GM12878 (cell line): ENCODE measurements around the gene TP73. TPM values are rescaled to one million over a fixed set of nuclear protein-coding genes. Genes with fewer than 3 reads are reported as not detected.
"Not testable (repeated sequence)": the region's sequence is repeated elsewhere in the genome, so short reads cannot be mapped to it uniquely, and the experiment has no call there.

Experiments
- ATAC-seq: fragments of 200-7000 bp; cut with Tn5 transposase; 3 replicates; pipeline ENCODE4 v1.9.1; 2020; ENCODE audit warnings: mild to moderate bottlenecking, moderate library complexity
- BruUV-seq: library from RNA; stranded (reverse); fragments of 400-500 nt; replicated peaks from 2 replicates; lab custom pipeline; 2021; lab: Mats Ljungman, UMichigan
- CTCF ChIA-PET: fragments of 300-600 bp; sonication (Branson Sonifier 250); formaldehyde crosslinking; extraction: SDS; loops from one replicate; lab custom pipeline; 2021; ENCODE audit warnings: inconsistent platforms; lab: Yijun Ruan, JAX
- POLR2A ChIA-PET: fragments of 350-600 bp; formaldehyde crosslinking; extraction: SDS; loops from one replicate; lab custom pipeline; 2021; ENCODE audit warnings: inconsistent platforms; lab: Charles Lee
- RAD21 ChIA-PET: fragments of 300-600 bp; sonication (Branson Sonifier 250); formaldehyde crosslinking; loops from one replicate; lab custom pipeline; 2023; ENCODE audit warnings: antibody characterized with exemption; ENCODE audit not compliant: unreplicated experiment; lab: Charles Lee
- SMC1A ChIA-PET: fragments of 300-600 bp; sonication (Branson Sonifier 250); formaldehyde crosslinking; loops from one replicate; lab custom pipeline; 2023; ENCODE audit not compliant: unreplicated experiment, uncharacterized antibody; lab: Charles Lee
- DNase-seq: peaks from one replicate; pipeline ENCODE4 v3.0.0-alpha.2; 2011; ENCODE audit warnings: low read depth, low spot score
- FAIRE-seq: peaks from 3 replicates; lab custom pipeline; 2011; peaks lifted over from hg19 to GRCh38; lab: Jason Lieb, UNC
- H2AFZ ChIP-seq: 2 replicates; pipeline ENCODE4 v1.6.0; 2011; ENCODE audit warnings: low read depth, low read length, control low read depth; ENCODE audit not compliant: control insufficient read depth
- H3K27ac ChIP-seq: 2 replicates; pipeline ENCODE4 v1.5.1; 2011; ENCODE audit warnings: control low read depth; ENCODE audit not compliant: control insufficient read depth, insufficient read depth
- H3K27me3 ChIP-seq, 2 experiments: replicated peaks in 1 of 2; 2 replicates each; pipeline versions ENCODE4 v1.6.0 to v1.6.1; 2011; ENCODE audit warnings: low read length in 1 of 2; ENCODE audit not compliant: control insufficient read depth in 2 of 2, insufficient read depth in 2 of 2
- H3K36me3 ChIP-seq, 2 experiments: 2 replicates each; pipeline ENCODE4 v1.5.1; 2011; ENCODE audit warnings: low read length in 1 of 2; ENCODE audit not compliant: control insufficient read depth in 2 of 2, insufficient read depth in 2 of 2
- H3K4me1 ChIP-seq: 2 replicates; pipeline ENCODE4 v1.6.1; 2011; ENCODE audit warnings: mild to moderate bottlenecking, low read length, moderate library complexity, mixed read lengths; ENCODE audit not compliant: control insufficient read depth, insufficient read depth
- H3K4me2 ChIP-seq: 2 replicates; pipeline ENCODE4 v1.6.0; 2011; ENCODE audit warnings: control low read depth; ENCODE audit not compliant: control insufficient read depth, insufficient read depth
- H3K4me3 ChIP-seq: fragments of 200-600 bp; sonication (generic); 2 replicates; pipeline ENCODE4 v1.5.1; 2016
- H3K79me2 ChIP-seq: 2 replicates; pipeline ENCODE4 v1.6.0; 2011; ENCODE audit warnings: low read length; ENCODE audit not compliant: control insufficient read depth, insufficient read depth
- H3K9ac ChIP-seq: 2 replicates; pipeline ENCODE4 v1.8.0; 2011; ENCODE audit warnings: low read length, control low read depth, mixed read lengths; ENCODE audit not compliant: control insufficient read depth, insufficient read depth
- H3K9me3 ChIP-seq: replicated peaks from 3 replicates; pipeline ENCODE4 v1.5.1; 2011; ENCODE audit warnings: mild to moderate bottlenecking, low read length; ENCODE audit not compliant: control insufficient read depth, insufficient read depth
- H4K20me1 ChIP-seq: 2 replicates; pipeline ENCODE4 v1.6.0; 2011; ENCODE audit not compliant: control insufficient read depth, insufficient read depth
- CREB1 ChIP-seq: IDR thresholded peaks from 2 replicates; pipeline ENCODE4 v1.6.1; 2012; ENCODE audit warnings: low read depth, mild to moderate bottlenecking, inconsistent platforms
- EED ChIP-seq: sonication (generic); IDR thresholded peaks from 2 replicates; pipeline ENCODE4 v1.6.1; 2016; ENCODE audit warnings: antibody characterized with exemption, low read depth
- EZH2 ChIP-seq: IDR thresholded peaks from 2 replicates; pipeline ENCODE4 v1.6.1; 2012; ENCODE audit warnings: low read depth, mild to moderate bottlenecking, control low read depth, inconsistent platforms, low read length, borderline replicate concordance; ENCODE audit not compliant: control insufficient read depth
- MEF2B ChIP-seq: fragments of 450-650 bp; IDR thresholded peaks from 2 replicates; pipeline ENCODE4 v1.6.1; 2018; ENCODE audit warnings: mild to moderate bottlenecking, moderate library complexity; ENCODE audit not compliant: partially characterized antibody, poor library complexity, severe bottlenecking
- MXI1 ChIP-seq: fragments of 150-350 bp; IDR thresholded peaks from 2 replicates; pipeline ENCODE4 v1.6.1; 2011; ENCODE audit warnings: low read depth, mild to moderate bottlenecking, inconsistent platforms, low read length, improper control_type of control experiment
- SP1 ChIP-seq: IDR thresholded peaks from one replicate; pipeline ENCODE4 v1.6.1; 2011; ENCODE audit warnings: low read depth, low read length
- SUPT20H ChIP-seq: IDR thresholded peaks from 2 replicates; pipeline ENCODE4 v1.6.1; 2011; ENCODE audit warnings: low read depth, mild to moderate bottlenecking, low read length, moderate library complexity, borderline replicate concordance; ENCODE audit not compliant: control insufficient read depth
- YBX1 ChIP-seq: fragments of 450-650 bp; IDR thresholded peaks from 2 replicates; pipeline ENCODE4 v1.6.1; 2016; ENCODE audit warnings: antibody characterized with exemption
- ZNF207 ChIP-seq: fragments of 450-650 bp; IDR thresholded peaks from 2 replicates; pipeline ENCODE4 v1.6.1; 2014; ENCODE audit warnings: antibody characterized with exemption, mild to moderate bottlenecking, borderline replicate concordance
- ZNF622 ChIP-seq: fragments of 450-650 bp; IDR thresholded peaks from 2 replicates; pipeline ENCODE4 v1.6.1; 2017; ENCODE audit warnings: mild to moderate bottlenecking, inconsistent platforms
- WGBS: methylation state at CpG from one replicate; pipeline ENCODE4 v1.1.6; 2016; ENCODE audit warnings: low lambda C conversion rate; ENCODE audit not compliant: insufficient replicate concordance, insufficient coverage; ENCODE audit errors: missing lambda C conversion rate; 5-methylcytosine and 5-hydroxymethylcytosine counted together
- in situ Hi-C: fragments of 300-500 bp; cut with MboI; formaldehyde crosslinking; loops from 9 replicates; pipeline ENCODE4 v1.14.3; 2018; ENCODE audit warnings: mixed read lengths
- intact Hi-C: fragments of 100-400 bp; cut with micrococcal nuclease; formaldehyde crosslinking; loops from one replicate; pipeline ENCODE4 v1.14.2; 2022; ENCODE audit not compliant: unreplicated experiment
- polyA plus RNA-seq, 11 experiments: library from polyadenylated mRNA; depleted of rRNA in 4 of 11; unstranded in 6 of 11; stranded (reverse) in 5 of 11; fragments of >200 nt; fragmentation: Nextera tagmentation in 4 of 11; fragmentation: Illumina TruSeq in 1 of 11; extraction: Ambion mirVana in 4 of 11; extraction: Trizol in 1 of 11; gene quantifications; 1 replicate in 1 of 11; 2 replicates in 10 of 11; pipeline versions ENCODE4 v1.2.1 to v1.2.3, GENCODE V29; 2011 to 2016; ENCODE audit warnings: inconsistent platforms in 2 of 11, missing spikeins in 2 of 11, low read depth in 1 of 11
- total RNA-seq, 4 experiments: library from RNA; depleted of rRNA in 3 of 4; stranded (reverse); fragments of >200 nt in 3 of 4; fragmentation: Illumina TruSeq in 1 of 4; extraction: Trizol in 1 of 4; gene quantifications; 2 replicates each; pipeline versions ENCODE4 v1.2.1 to v1.2.3, GENCODE V29; 2013 to 2021

Gene TP73
- total and polyA plus RNA-seq, 10 of the 15 experiments (the other 5 are each of a cell fraction or from before 2014, with no cell fraction given), result 0.08 to 54.2 (median 14.9) TPM

DNA sequence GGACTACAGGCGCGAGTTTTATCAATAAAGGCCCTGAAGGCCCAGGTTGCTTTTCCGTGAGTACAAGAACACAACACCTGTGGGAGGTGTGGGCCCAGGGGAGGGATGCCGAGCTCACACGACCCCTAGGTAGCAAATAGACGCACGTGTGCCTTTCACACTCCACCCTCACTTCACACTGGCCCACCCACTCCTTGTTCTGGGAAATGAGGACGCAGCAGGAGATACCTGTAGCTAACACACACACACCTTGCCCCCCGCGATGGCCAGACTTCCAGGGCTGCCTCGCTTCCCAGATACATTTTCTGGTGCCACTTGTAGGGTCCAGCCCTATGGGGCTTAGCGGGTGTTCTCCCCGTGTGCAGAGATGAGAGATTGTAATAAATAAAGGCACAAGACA is 95.6 kb downstream of the TP73 start:
- H3K4me2 ChIP-seq, result peak overlapping the region; percentile 87
- peak overlapping the region; percentile 70 for H3K4me3 ChIP-seq
- no peak for TF ChIP-seq EZH2
- TF ChIP-seq EED, result no peak
- no peak for TF ChIP-seq SUPT20H
- TF ChIP-seq SP1, result no peak
- no peak for TF ChIP-seq YBX1
- no peak for TF ChIP-seq ZNF207
- TF ChIP-seq CREB1, result no peak
- TF ChIP-seq ZNF622, result no peak
- no peak for TF ChIP-seq MXI1
- TF ChIP-seq MEF2B, result no peak
- DNase-seq (no peak), FAIRE-seq (no peak), ATAC-seq (no peak)
- H3K79me2 ChIP-seq, result no peaks in the 10 kb centered on the region
- ChIA-PET RAD21 (no interaction called here), POLR2A (no interaction called here), SMC1A (no interaction called here), CTCF (interaction anchor here (1.7 kb wide), 1 partner anchor 24 kb away, joined by 4 read pairs; no protein-coding TSS in a partner anchor)
- H3K9ac ChIP-seq, result no peak overlapping the region; the same call in 1 of the 2 replicates
- 60% methylated on average over 13 of the region's 13 CpGs for WGBS
- BruUV-seq, result no TSS peak
- in situ Hi-C loops (no loop called here), intact Hi-C loops (no loop called here)
- peaks cover 11% of the 10 kb centered on the region for H3K4me1 ChIP-seq
- no peaks in the 10 kb centered on the region for H3K9me3 ChIP-seq
- no peaks in the 10 kb centered on the region for H3K36me3 ChIP-seq
- no peaks in the 10 kb centered on the region for H3K27me3 ChIP-seq
- H4K20me1 ChIP-seq, result no peaks in the 10 kb centered on the region
- peak overlapping the region; percentile 39; the same call in 1 of the 2 replicates for H2AFZ ChIP-seq
- H3K27ac ChIP-seq, result no peak overlapping the region

DNA sequence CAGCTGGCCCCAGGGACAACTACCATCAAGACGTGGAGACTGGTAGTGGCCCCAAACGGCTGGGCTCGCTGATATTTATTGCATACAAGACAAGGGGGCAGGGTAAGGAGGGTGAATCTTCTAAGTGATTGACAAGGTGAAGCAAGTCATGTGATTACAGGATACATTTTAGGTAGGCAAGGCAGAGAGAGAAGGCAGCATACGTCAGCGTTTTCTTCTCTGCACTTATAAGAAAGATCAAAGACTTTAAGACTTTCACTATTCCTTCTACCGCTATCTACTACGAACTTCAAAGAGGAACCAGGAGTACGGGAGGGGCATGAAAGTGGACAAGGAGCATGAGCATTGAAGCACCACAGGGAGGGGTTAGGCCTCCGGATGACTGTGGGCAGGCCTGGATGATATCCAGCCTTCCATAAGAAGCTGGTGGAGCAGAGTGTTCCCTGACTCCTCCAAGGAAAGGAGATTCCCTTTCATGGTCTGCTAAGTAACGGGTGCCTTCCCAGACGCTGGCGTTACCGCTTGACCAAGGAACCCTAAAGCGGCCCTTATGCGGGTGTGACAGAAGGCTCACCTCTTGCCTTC is 96.1 kb downstream of the TP73 start:
- ATAC-seq, BruUV-seq, FAIRE-seq, POLR2A ChIA-PET, DNase-seq, in situ Hi-C loops, RAD21 ChIA-PET, H3K79me2 ChIP-seq, H3K4me3 ChIP-seq, H2AFZ ChIP-seq, H3K36me3 ChIP-seq, H3K27me3 ChIP-seq, H4K20me1 ChIP-seq, H3K27ac ChIP-seq, SMC1A ChIA-PET, H3K4me2 ChIP-seq, intact Hi-C loops, H3K9me3 ChIP-seq, H3K9ac ChIP-seq: not testable (repeated sequence)
- H3K4me1 ChIP-seq, result peaks cover 11% of the 10 kb centered on the region
- CTCF ChIA-PET, result interaction anchor here (1.7 kb wide), 1 partner anchor 23 kb away, joined by 4 read pairs; no protein-coding TSS in a partner anchor
- WGBS, result 64% methylated on average over 15 of the region's 15 CpGs
